Epithelial cell of proximal tubule (primary cell): ENCODE data around the gene CPEB4. TPM values are rescaled to one million over a fixed set of nuclear protein-coding genes. Genes with fewer than 3 reads are reported as not detected.

Source experiments
- DNase-seq: peaks from one replicate; pipeline ENCODE4 v3.0.0-alpha.2; 2011; ENCODE audit warnings: low read depth
- H3K4me3 ChIP-seq: 2 replicates; pipeline ENCODE4 v1.5.1; 2011; ENCODE audit warnings: low read depth, mild to moderate bottlenecking, low read length
- CTCF ChIP-seq: conservative IDR thresholded peaks from 2 replicates; pipeline ENCODE4 v1.5.1; 2012; ENCODE audit warnings: low read depth, mild to moderate bottlenecking, low read length
- total RNA-seq: library from RNA; depleted of rRNA; stranded (reverse); fragments of >200 nt; gene quantifications from 2 replicates; pipeline ENCODE4 v1.2.3, GENCODE V29; 2015

The CPEB4 gene
- total RNA-seq, 1 donor from 2014 or later = 17.5 TPM

- DNase-seq = no peak
- no peak for TF ChIP-seq CTCF
- no peak overlapping the region for H3K4me3 ChIP-seq
Observed at GRCh38 chr5:173932695-173933139, 44.6 kb downstream of the CPEB4 start.

- H3K4me3 ChIP-seq = no peak overlapping the region
- DNase-seq = no peak
- TF ChIP-seq CTCF = no peak
Observed at GRCh38 chr5:173933901-173934300, 45.8 kb downstream of the CPEB4 start.

DNA sequence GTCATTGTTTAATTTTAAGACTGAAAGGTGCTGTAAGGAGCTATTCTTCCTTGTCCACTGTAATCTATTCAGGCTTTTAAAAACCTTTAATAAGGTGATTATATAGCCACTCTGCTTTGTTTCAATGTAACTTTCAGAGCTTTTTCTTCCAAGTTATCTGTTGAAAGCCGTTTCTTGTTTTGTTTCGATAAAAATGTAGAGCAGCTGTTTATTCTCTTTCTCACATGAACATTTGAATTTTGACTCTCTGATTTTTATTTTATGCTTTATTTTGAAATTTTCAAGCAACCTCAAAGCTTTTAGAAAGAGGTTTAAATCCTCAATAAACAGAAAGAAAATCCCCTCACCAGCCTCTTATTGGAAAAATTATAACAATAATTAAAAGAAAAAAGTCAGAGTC, 47.2 kb downstream of the CPEB4 start:
- no peak overlapping the region for H3K4me3 ChIP-seq
- DNase-seq = no peak
- TF ChIP-seq CTCF = no peak

- no peak for TF ChIP-seq CTCF
- H3K4me3 ChIP-seq = no peak overlapping the region
- no peak for DNase-seq
Observed at GRCh38 chr5:173940269-173940668, 52.1 kb downstream of the CPEB4 start.

GRCh38 chr5:173941102-173941501, 53.0 kb downstream of the CPEB4 start:
- DNase-seq = no peak
- TF ChIP-seq CTCF = no peak

GRCh38 chr5:173941758-173942401, 53.7 kb downstream of the CPEB4 start:
- DNase-seq = peak; percentile 67

More at GRCh38 chr5:173941102-173941501, 53.0 kb downstream of the CPEB4 start:
- no peak overlapping the region for H3K4me3 ChIP-seq

More at GRCh38 chr5:173941758-173942401, 53.7 kb downstream of the CPEB4 start:
- no peak for TF ChIP-seq CTCF
- peak overlapping the region; percentile 21 for H3K4me3 ChIP-seq
